ENCODE results near the gene EXOC2.

GRCh38 chr6:451336-451735 is 241.6 kb downstream of the EXOC2 start:
- TF ChIP-seq POLR2A (IDR thresholded peaks at IDR 0.05) (no peak), CTCF (IDR thresholded peaks at IDR 0.05 in 8 of 11, conservative IDR thresholded peaks at IDR 0.05 in 3 of 11) (no peak)

All from spleen (tissue), 7 donors.